ENCODE results near the gene TNS3. TPM values are rescaled to one million over a fixed set of nuclear protein-coding genes. Genes with fewer than 3 reads are reported as not detected.

Gene TNS3
- total RNA-seq, 2 experiments from 2014 or later = 0.11 TPM

DNA sequence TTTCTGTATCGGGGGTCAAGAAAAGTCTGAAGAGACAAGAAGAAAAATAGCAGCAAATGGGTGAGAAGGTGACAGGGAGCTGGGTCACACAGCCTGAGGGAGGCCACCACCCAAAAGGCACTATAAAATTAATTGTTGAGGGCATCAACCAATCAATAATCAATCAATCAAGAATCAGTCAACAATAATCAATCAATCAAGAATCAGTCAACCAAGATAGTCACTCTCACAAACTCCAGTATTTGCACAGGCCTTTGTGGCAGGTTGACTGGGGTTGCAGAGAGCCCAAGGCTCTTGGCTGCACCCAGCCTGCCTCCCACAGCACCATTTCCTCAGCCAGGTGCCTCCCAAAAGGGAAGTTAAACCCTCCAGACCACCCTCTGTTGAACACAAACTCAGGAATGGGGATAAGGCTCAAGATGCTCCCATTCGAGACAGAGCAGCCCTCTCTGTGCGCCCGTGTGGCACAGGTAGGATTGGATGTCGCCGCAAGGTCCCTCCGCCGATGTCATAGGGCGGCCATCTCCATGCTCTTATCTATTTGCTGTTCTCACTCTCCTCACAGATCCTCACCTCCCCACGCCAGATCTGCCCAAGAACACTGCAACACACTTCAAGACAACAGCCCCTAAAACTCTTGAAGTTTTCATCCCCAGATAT is 64.0 kb downstream of the TNS3 start:
- Mint-ChIP-seq H3K4me3 (no peak overlapping the region), H3K27me3 (peaks cover 7% of the 10 kb centered on the region), H3K27ac (no peak overlapping the region), H3K36me3 (ENCODE audit: low read depth) (no peaks in the 10 kb centered on the region), H3K9me3 (ENCODE audit: low read depth) (no peaks in the 10 kb centered on the region), H3K4me1 (no peaks in the 10 kb centered on the region)
- ATAC-seq (no peak), DNase-seq (no peak)
- ChIA-PET CTCF (no interaction called here), POLR2A (no interaction called here)
- intact Hi-C loops (cut with DNase I, micrococcal nuclease) = no loop called here

DNA sequence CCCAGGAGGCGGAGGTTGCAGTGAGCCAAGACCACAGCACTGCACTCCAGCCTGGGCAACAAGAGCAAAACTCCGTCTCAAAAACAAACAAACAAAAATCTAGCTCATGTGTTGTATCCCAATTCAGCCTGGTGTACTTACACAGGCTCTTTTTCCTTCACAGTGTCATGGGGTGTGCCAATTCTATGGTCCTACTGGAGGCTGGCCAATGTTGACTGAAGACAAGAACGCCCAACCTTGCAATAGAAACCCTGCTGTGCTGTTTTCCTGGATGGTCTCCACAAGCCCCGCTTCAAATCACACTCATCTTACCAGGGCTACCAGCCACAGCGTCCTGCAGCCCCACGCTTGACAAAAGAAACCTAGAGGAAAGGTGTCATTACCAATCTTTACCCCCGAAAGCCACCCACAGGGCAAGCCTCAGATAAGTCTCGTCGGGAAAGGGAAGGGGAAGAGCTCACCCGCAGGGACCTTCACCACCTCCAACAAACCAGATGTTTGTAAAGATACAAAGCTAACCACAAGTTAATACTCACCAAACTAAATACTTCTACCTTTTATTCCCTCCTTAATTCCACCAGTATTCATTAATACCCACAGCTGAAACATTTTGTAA is 64.8 kb downstream of the TNS3 start:
- H3K4me3 Mint-ChIP-seq = no peak overlapping the region
- no peak overlapping the region for H3K27ac Mint-ChIP-seq
- H3K4me1 Mint-ChIP-seq = no peaks in the 10 kb centered on the region

DNA sequence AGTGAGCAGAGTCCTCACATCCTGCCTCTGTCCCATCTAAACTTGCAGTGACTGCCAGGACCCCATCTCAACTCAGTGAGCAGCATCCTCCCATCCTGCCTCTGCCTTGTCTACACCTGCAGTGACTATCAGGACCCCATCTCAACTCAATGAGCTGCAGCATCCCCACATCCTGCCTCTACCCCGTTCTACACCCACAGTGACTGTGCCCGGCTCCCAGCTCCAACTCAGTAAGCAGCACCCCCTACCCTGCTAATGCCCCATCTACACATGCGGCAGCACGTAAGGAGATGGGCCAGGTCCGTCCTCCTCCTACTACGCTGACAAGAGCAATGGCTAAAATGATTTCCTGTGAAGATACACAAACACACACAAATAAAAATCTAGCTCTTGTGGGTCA is 65.5 kb downstream of the TNS3 start:
- POLR2A ChIA-PET = no interaction called here
- CTCF ChIA-PET = no interaction called here
- H3K36me3 Mint-ChIP-seq (ENCODE audit: low read depth) = no peaks in the 10 kb centered on the region
- DNase-seq (no peak), ATAC-seq (no peak)
- no peaks in the 10 kb centered on the region for H3K4me1 Mint-ChIP-seq
- intact Hi-C loops (cut with DNase I, micrococcal nuclease) = no loop called here
- H3K9me3 Mint-ChIP-seq (ENCODE audit: low read depth) = no peaks in the 10 kb centered on the region
- H3K27me3 Mint-ChIP-seq = peaks cover 7% of the 10 kb centered on the region
- H3K27ac Mint-ChIP-seq = no peak overlapping the region
- no peak overlapping the region for H3K4me3 Mint-ChIP-seq

More for the DNA sequence above, 64.8 kb downstream of the TNS3 start:
- Mint-ChIP-seq H3K36me3 (ENCODE audit: low read depth) (no peaks in the 10 kb centered on the region), H3K27me3 (peaks cover 7% of the 10 kb centered on the region), H3K9me3 (ENCODE audit: low read depth) (no peaks in the 10 kb centered on the region)
- CTCF ChIA-PET = interaction anchor here (0.6 kb wide), 1 partner anchor 348 kb away, joined by 4 read pairs; no protein-coding TSS in a partner anchor
- POLR2A ChIA-PET = no interaction called here
- ATAC-seq (no peak), DNase-seq (no peak)
- intact Hi-C loops (cut with DNase I, micrococcal nuclease) = no loop called here

DNA sequence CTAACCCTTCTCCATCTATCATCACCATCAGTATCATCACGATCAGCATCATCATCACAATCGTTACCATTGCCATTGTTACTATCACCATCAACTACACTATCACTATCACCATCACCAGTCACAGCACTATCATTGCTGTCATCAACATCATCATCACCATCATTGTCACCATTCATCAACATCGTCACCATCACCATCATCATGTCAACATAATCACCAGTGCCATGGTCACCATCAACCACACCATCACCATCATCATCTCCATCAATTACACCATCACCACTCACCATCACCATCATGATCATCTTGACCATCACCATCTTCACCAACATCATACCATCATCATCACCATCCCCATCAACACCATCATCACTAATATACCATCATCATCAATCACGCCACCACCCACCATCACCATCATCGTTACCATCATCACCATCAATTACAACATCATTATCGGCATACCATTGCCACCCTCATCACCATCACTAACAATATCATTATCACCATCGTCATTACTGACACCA is 66.5 kb downstream of the TNS3 start:
- H3K27me3 Mint-ChIP-seq = peaks cover 7% of the 10 kb centered on the region
- H3K9me3 Mint-ChIP-seq (ENCODE audit: low read depth) = no peaks in the 10 kb centered on the region
- no peak for ATAC-seq

DNA sequence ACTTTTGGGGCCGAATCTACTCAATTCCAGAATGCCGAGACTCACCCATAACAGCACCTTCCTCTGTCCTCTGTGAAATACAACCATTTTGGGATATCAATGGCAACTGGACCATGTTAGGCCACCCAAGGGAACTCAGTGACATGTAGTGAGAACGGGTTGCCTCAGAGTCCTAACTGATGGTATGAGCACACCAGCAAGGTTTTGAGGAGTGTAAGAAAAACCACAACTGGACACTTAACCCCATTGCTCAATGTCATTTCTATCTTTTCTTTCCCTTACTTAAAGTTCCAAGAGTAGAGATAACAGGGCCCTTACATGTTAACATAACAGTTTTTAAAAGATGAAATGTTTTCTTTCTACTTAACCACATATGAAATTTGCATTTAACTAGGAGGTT is 67.1 kb downstream of the TNS3 start:
- ChIA-PET POLR2A (no interaction called here), CTCF (no interaction called here)
- H3K27ac Mint-ChIP-seq = no peak overlapping the region
- no peak overlapping the region for H3K4me3 Mint-ChIP-seq
- no peak for DNase-seq
- H3K36me3 Mint-ChIP-seq (ENCODE audit: low read depth) = no peaks in the 10 kb centered on the region
- H3K27me3 Mint-ChIP-seq = peaks cover 7% of the 10 kb centered on the region
- no peaks in the 10 kb centered on the region for H3K4me1 Mint-ChIP-seq
- ATAC-seq = no peak
- H3K9me3 Mint-ChIP-seq (ENCODE audit: low read depth) = no peaks in the 10 kb centered on the region
- intact Hi-C loops (cut with DNase I, micrococcal nuclease) = no loop called here

More for the DNA sequence above, 66.5 kb downstream of the TNS3 start:
- intact Hi-C loops (cut with DNase I, micrococcal nuclease) = no loop called here
- Mint-ChIP-seq H3K4me1 (no peaks in the 10 kb centered on the region), H3K27ac (no peak overlapping the region), H3K4me3 (no peak overlapping the region), H3K36me3 (ENCODE audit: low read depth) (no peaks in the 10 kb centered on the region)
- DNase-seq = no peak
- POLR2A ChIA-PET = no interaction called here
- CTCF ChIA-PET = no interaction called here

DNA sequence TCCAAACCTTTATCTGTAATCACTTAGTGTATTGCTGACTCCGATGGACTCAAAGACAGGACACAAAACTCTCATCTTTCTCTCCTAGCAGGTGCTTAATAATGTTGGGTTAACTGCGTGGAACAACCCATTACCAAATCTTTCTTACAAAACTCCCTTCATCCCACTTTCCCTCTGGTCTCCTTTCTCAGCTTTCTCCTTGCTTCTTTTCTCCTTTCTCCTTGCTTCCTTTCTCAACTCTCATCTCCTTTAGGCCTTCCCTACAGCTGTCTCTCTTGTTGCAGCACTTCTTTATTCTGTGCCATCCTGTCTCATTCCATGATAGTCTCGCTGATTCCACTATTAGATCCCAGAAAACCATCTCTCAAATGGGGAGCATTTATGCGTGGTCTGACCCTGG is 67.5 kb downstream of the TNS3 start:
- CTCF ChIA-PET = no interaction called here
- Mint-ChIP-seq H3K27me3 (peaks cover 7% of the 10 kb centered on the region), H3K4me1 (no peaks in the 10 kb centered on the region), H3K27ac (no peak overlapping the region), H3K4me3 (no peak overlapping the region), H3K36me3 (ENCODE audit: low read depth) (no peaks in the 10 kb centered on the region), H3K9me3 (ENCODE audit: low read depth) (no peaks in the 10 kb centered on the region)
- DNase-seq (no peak), ATAC-seq (no peak)
- POLR2A ChIA-PET = no interaction called here
- intact Hi-C loops (cut with DNase I, micrococcal nuclease) = no loop called here

DNA sequence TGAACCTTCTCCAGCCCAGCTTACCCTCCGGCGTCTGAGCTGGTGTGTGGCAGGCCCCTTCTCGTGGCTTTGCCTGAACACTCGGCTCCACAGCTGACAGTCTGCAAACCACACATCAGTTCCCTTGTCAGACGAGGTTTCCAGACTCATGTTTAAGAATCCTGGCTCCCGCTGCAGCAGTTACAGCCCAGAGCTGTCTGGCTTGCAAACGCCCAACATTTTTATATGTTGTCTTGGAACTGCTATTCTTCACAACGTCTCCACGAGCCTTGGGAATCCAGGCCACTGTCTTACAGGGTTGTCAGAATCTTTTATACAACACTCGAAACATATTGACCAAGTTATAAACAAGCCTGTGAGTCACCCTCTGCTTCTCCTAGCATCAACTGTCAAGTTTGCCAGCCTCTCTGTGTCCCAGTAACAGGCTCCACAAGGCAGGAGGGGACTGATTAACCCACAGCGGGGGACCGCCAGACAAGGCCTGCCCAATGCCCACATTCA is 68.1 kb downstream of the TNS3 start:
- ChIA-PET CTCF (no interaction called here), POLR2A (no interaction called here)
- Mint-ChIP-seq H3K4me1 (no peaks in the 10 kb centered on the region), H3K36me3 (ENCODE audit: low read depth) (no peaks in the 10 kb centered on the region), H3K27me3 (peaks cover 7% of the 10 kb centered on the region), H3K27ac (no peak overlapping the region), H3K4me3 (no peak overlapping the region), H3K9me3 (ENCODE audit: low read depth) (no peaks in the 10 kb centered on the region)
- intact Hi-C loops (cut with DNase I, micrococcal nuclease) = no loop called here
- DNase-seq = no peak
- ATAC-seq = no peak

DNA sequence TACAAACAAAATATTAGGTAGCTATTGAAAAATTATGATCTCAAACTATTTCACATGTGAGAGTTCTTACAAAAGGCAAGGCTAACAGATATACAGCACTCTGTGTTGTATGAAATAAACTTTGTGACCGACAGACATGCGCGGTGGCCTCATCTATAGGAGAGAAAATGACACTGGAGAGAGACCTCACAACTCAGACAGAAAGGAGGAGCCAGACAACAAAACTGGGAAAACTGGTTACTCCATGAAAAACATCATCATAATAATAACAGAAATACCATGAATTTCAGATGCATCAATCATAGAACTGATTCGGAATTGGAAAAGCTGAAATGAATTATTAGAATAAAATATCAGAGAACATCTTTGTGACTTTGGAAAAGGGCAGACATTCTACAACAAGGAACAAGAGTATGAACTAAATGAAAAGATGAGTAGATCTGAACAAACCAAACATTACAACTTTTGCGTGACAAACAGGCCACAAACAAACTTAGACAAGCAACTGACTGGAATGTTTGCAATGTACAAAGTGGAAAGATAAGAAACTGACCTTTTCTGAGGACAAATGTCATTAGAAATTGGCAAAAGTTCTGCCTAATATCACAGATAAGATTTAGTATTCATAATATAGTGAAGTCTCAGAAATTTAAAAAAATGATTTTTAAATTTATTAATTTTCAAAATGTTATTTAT is 69.3 kb downstream of the TNS3 start:
- Mint-ChIP-seq H3K27ac (no peak overlapping the region), H3K4me1 (no peaks in the 10 kb centered on the region), H3K9me3 (ENCODE audit: low read depth) (no peaks in the 10 kb centered on the region), H3K27me3 (peaks cover 3% of the 10 kb centered on the region), H3K36me3 (ENCODE audit: low read depth) (no peaks in the 10 kb centered on the region), H3K4me3 (no peak overlapping the region)
- ChIA-PET CTCF (no interaction called here), POLR2A (no interaction called here)
- ATAC-seq (no peak), DNase-seq (no peak)
- intact Hi-C loops (cut with DNase I, micrococcal nuclease) = no loop called here

DNA sequence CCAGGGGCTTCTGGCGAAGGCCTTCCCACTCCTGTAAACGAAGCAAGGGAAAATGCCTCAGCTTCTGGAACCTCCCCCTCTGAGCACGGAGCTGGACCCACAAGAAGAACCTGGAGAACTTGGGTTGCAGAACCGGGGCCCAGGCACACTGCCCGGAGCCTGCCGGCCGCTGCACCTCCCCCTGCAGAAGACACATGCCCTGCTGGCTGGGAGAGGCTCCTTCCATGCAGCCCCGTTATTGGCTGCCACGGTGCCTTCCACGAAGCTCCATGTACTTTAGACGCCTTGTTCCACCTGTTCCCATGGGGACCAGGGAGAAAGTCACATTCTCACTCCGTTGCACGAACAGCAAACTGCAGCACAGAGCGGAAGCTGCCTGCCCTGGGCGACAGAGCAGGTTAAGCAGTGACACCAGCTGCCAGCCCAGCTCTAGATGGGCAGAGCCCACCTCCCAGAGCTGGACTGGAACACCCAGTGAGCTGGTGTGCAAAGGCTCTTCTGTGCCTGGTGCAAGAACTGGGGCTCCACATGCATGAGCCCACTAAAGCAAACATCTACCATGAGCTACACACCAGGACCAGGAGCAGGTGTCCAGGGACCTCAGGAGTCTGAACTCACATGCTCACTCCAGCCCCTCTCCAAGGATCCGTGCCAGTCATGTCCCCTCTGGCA is 70.1 kb downstream of the TNS3 start:
- intact Hi-C loops (cut with DNase I, micrococcal nuclease) = no loop called here
- H3K36me3 Mint-ChIP-seq (ENCODE audit: low read depth) = no peaks in the 10 kb centered on the region
- ChIA-PET POLR2A (no interaction called here), CTCF (no interaction called here)
- H3K9me3 Mint-ChIP-seq (ENCODE audit: low read depth) = no peaks in the 10 kb centered on the region
- DNase-seq = no peak
- no peak overlapping the region for H3K4me3 Mint-ChIP-seq
- H3K27me3 Mint-ChIP-seq = no peaks in the 10 kb centered on the region
- no peak overlapping the region for H3K27ac Mint-ChIP-seq
- no peak for ATAC-seq
- no peaks in the 10 kb centered on the region for H3K4me1 Mint-ChIP-seq

DNA sequence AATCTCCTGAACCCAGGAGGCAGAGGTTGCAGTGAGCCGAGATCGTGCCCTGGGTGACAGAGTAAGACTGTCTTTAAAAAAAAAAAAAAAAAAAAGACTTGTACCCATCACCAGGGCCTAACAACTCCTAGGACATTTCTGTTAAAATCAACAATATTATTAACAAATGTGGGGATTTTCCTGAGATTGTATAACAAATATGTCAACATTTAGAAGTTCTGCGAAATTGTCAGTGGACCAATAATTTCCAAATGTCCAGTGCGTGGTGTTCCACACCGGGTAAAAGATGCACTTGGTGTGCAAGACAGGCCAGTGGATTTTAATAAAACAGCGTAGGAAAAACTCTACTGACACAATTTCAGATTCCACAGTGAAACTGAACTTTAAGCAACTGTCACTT is 71.1 kb downstream of the TNS3 start:
- H3K36me3 Mint-ChIP-seq (ENCODE audit: low read depth) = no peaks in the 10 kb centered on the region
- no peaks in the 10 kb centered on the region for H3K4me1 Mint-ChIP-seq
- DNase-seq (no peak), ATAC-seq (no peak)
- ChIA-PET POLR2A (no interaction called here), CTCF (no interaction called here)
- intact Hi-C loops (cut with DNase I, micrococcal nuclease) = no loop called here
- H3K4me3 Mint-ChIP-seq = no peak overlapping the region
- H3K27ac Mint-ChIP-seq = no peak overlapping the region
- no peaks in the 10 kb centered on the region for H3K27me3 Mint-ChIP-seq
- H3K9me3 Mint-ChIP-seq (ENCODE audit: low read depth) = no peaks in the 10 kb centered on the region

DNA sequence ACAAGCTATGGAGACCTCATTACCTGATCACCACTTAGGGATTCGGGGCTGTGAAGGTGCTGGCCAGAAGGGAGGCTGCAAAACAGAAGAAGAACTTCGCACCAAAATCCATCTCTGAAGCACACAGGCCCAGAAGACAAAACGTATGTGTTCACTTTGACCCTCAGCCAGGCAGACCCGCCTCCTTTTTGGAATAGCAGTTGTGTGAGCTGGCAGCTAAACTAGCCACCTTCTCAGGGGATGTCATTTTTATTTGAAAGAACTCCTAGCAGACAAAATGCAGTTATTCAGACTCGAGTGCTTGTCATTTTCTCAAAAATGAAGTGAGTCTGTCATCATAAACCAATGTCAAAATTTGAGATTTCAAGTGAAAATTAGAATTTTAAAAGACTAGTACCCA is 71.7 kb downstream of the TNS3 start:
- no peaks in the 10 kb centered on the region for H3K36me3 Mint-ChIP-seq (ENCODE audit: low read depth)
- intact Hi-C loops (cut with DNase I, micrococcal nuclease) = no loop called here
- ATAC-seq (no peak), DNase-seq (no peak)
- ChIA-PET CTCF (no interaction called here), POLR2A (no interaction called here)
- no peaks in the 10 kb centered on the region for H3K9me3 Mint-ChIP-seq (ENCODE audit: low read depth)
- no peak overlapping the region for H3K27ac Mint-ChIP-seq
- no peaks in the 10 kb centered on the region for H3K27me3 Mint-ChIP-seq
- H3K4me1 Mint-ChIP-seq = no peaks in the 10 kb centered on the region
- H3K4me3 Mint-ChIP-seq = no peak overlapping the region

DNA sequence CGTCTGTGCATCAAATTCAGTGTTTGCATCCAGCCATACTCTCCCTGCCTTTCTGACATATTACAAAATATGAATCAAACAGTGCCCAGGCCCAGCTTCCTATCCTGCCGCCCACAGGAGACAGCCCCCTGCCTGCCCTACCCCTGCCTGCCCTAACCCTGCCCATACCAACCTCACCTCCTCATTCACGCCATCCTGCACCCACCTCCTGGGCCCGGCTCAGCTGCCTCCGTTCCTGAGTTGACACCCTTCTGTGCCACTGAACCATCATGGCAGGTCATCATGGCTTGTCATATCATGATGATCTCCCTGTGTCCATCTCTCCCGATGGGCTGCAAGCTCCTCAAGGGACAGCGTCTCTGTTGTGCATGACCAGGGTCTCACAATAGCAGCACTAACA is 72.3 kb downstream of the TNS3 start:
- ATAC-seq = no peak
- CTCF ChIA-PET = no interaction called here
- H3K9me3 Mint-ChIP-seq (ENCODE audit: low read depth) = no peaks in the 10 kb centered on the region
- H3K27ac Mint-ChIP-seq = no peak overlapping the region
- H3K27me3 Mint-ChIP-seq = no peaks in the 10 kb centered on the region
- POLR2A ChIA-PET = no interaction called here
- no peaks in the 10 kb centered on the region for H3K4me1 Mint-ChIP-seq
- no peak overlapping the region for H3K4me3 Mint-ChIP-seq
- H3K36me3 Mint-ChIP-seq (ENCODE audit: low read depth) = no peaks in the 10 kb centered on the region
- no peak for DNase-seq
- intact Hi-C loops (cut with DNase I, micrococcal nuclease) = no loop called here
